Endothelial cell of umbilical vein (primary cell): ENCODE results near the gene ASAH2. TPM values are rescaled to one million over a fixed set of nuclear protein-coding genes. Genes with fewer than 3 reads are reported as not detected.

Experiments used
- BruUV-seq: library from RNA; stranded (reverse); fragments of 400-500 nt; replicated peaks from 2 replicates; lab custom pipeline; 2021; lab: Mats Ljungman, UMichigan
- CTCF ChIA-PET: fragments of 300-600, 350-600 bp; sonication (Branson Sonifier 250); formaldehyde crosslinking; loops from one replicate; lab custom pipeline; 2021; ENCODE audit warnings: antibody characterized with exemption, inconsistent platforms; lab: Charles Lee
- POLR2A ChIA-PET: fragments of 300-600, 350-600 bp; sonication (Branson Sonifier 250); formaldehyde crosslinking; loops from one replicate; lab custom pipeline; 2021; ENCODE audit warnings: antibody characterized with exemption, inconsistent platforms; lab: Charles Lee
- DNase-seq: peaks from one replicate; pipeline ENCODE4 v3.0.0-alpha.2; 2011; ENCODE audit warnings: low read depth, low spot score
- FAIRE-seq: peaks from 2 replicates; lab custom pipeline; 2011; peaks lifted over from hg19 to GRCh38; lab: Jason Lieb, UNC
- H2AFZ ChIP-seq: 2 replicates; pipeline ENCODE4 v1.6.0; 2012; ENCODE audit warnings: low read depth, low read length, control low read depth, inconsistent platforms
- H3K27ac ChIP-seq: 2 replicates; pipeline ENCODE4 v1.5.1; 2011; ENCODE audit warnings: low read depth, mild to moderate bottlenecking, control low read depth, low read length, moderate library complexity; ENCODE audit not compliant: insufficient read depth
- H3K27me3 ChIP-seq, 2 experiments: 2 replicates each; pipeline versions ENCODE4 v1.6.0 to v1.6.1; 2011; ENCODE audit warnings: low read length in 2 of 2, mixed read lengths in 1 of 2; ENCODE audit not compliant: control insufficient read depth in 2 of 2, insufficient read depth in 2 of 2
- H3K36me3 ChIP-seq, 2 experiments: 2 replicates in 1 of 2; 3 replicates in 1 of 2; pipeline ENCODE4 v1.5.1; 2011; ENCODE audit warnings: low read length in 2 of 2, mild to moderate bottlenecking in 1 of 2, moderate library complexity in 1 of 2; ENCODE audit not compliant: control insufficient read depth in 2 of 2, insufficient read depth in 2 of 2; ENCODE audit errors: extremely low read depth in 1 of 2
- H3K4me1 ChIP-seq: 3 replicates; pipeline ENCODE4 v1.5.1; 2011; ENCODE audit warnings: mild to moderate bottlenecking, low read length; ENCODE audit not compliant: control insufficient read depth, insufficient read depth; ENCODE audit errors: extremely low read depth
- H3K4me2 ChIP-seq: 2 replicates; pipeline ENCODE4 v1.6.1; 2011; ENCODE audit warnings: low read length, control low read depth, mixed read lengths; ENCODE audit not compliant: insufficient read depth
- H3K4me3 ChIP-seq, 3 experiments: fragments of 200-600 bp in 1 of 3; sonication (generic), shearing (Covaris generic) in 1 of 3; replicated peaks in 1 of 3; 2 replicates each; pipeline ENCODE4 v1.5.1; 2011 to 2016; ENCODE audit warnings: control low read depth in 3 of 3, low read length in 3 of 3, mild to moderate bottlenecking in 2 of 3, inconsistent platforms in 1 of 3, low read depth in 1 of 3, moderate library complexity in 1 of 3; ENCODE audit not compliant: insufficient read depth in 1 of 3
- H3K79me2 ChIP-seq: 2 replicates; pipeline ENCODE4 v1.6.0; 2012; ENCODE audit warnings: low read length, inconsistent platforms; ENCODE audit not compliant: control insufficient read depth, insufficient read depth
- H3K9ac ChIP-seq: replicated peaks from 2 replicates; pipeline ENCODE3; 2011; ENCODE audit warnings: low read length, control low read depth; ENCODE audit not compliant: insufficient read depth; ENCODE audit errors: extremely low read depth
- H3K9me1 ChIP-seq: replicated peaks from 3 replicates; pipeline ENCODE4 v1.6.0; 2011; ENCODE audit warnings: mild to moderate bottlenecking, low read length; ENCODE audit not compliant: control insufficient read depth, insufficient read depth; ENCODE audit errors: extremely low read depth
- H3K9me3 ChIP-seq: replicated peaks from 2 replicates; pipeline ENCODE4 v1.5.1; 2012; ENCODE audit warnings: low read length, inconsistent platforms; ENCODE audit not compliant: control insufficient read depth, insufficient read depth
- H4K20me1 ChIP-seq: replicated peaks from 2 replicates; pipeline ENCODE3; 2011; ENCODE audit warnings: mild to moderate bottlenecking, low read length; ENCODE audit not compliant: control insufficient read depth, insufficient read depth; ENCODE audit errors: extremely low read depth
- EZH2 ChIP-seq: IDR thresholded peaks from 2 replicates; pipeline ENCODE4 v1.6.1; 2012; ENCODE audit warnings: borderline replicate concordance, low read depth, mild to moderate bottlenecking, moderate library complexity, low read length, inconsistent platforms; ENCODE audit not compliant: severe bottlenecking
- FOS ChIP-seq: IDR thresholded peaks from 2 replicates; pipeline ENCODE4 v1.6.1; 2011; ENCODE audit warnings: mild to moderate bottlenecking, low read length, moderate library complexity, borderline replicate concordance; ENCODE audit not compliant: insufficient read depth
- GATA2 ChIP-seq: IDR thresholded peaks from 2 replicates; pipeline ENCODE4 v1.7.0; 2011; ENCODE audit warnings: low read depth, mild to moderate bottlenecking, moderate library complexity, mixed read lengths, low read length; ENCODE audit not compliant: insufficient read length, insufficient read depth
- JUN ChIP-seq: IDR thresholded peaks from 2 replicates; pipeline ENCODE4 v1.6.1; 2011; ENCODE audit warnings: borderline replicate concordance, low read depth; ENCODE audit not compliant: insufficient read length, insufficient read depth
- MYC ChIP-seq: IDR thresholded peaks from one replicate; pipeline ENCODE4 v1.6.1; 2011; ENCODE audit warnings: mild to moderate bottlenecking, low read depth, low read length
- POLR2A ChIP-seq: IDR thresholded peaks from 2 replicates; pipeline ENCODE4 v1.6.1; 2012; ENCODE audit warnings: low read depth, mild to moderate bottlenecking, control low read depth, low read length
- POLR2AphosphoS5 ChIP-seq: IDR thresholded peaks from 2 replicates; pipeline ENCODE4 v1.6.1; 2012; ENCODE audit warnings: low read depth, mild to moderate bottlenecking, control low read depth, low read length, moderate library complexity; ENCODE audit not compliant: insufficient read depth
- dilution Hi-C: fragments of 300-500 bp; cut with MboI; formaldehyde crosslinking; loops from one replicate; pipeline ENCODE4 v1.15.0; 2019; ENCODE audit warnings: low sequenced_read_pairs; ENCODE audit not compliant: extremely low pct_ligation_motif_present
- intact Hi-C: fragments of 100-400 bp; cut with micrococcal nuclease; formaldehyde crosslinking; loops from one replicate; pipeline ENCODE4 v1.10.0; 2022
- polyA plus RNA-seq, 4 experiments: library from polyadenylated mRNA; depleted of rRNA in 3 of 4; stranded (reverse) in 3 of 4; unstranded in 1 of 4; fragments of >200 nt; gene quantifications; 2 replicates each; pipeline versions ENCODE4 v1.2.1 to v1.2.3, GENCODE V29; 2011 to 2012; ENCODE audit warnings: missing spikeins in 1 of 4
- total RNA-seq: library from RNA; stranded (reverse); gene quantifications from 2 replicates; pipeline ENCODE4 v1.2.3, GENCODE V29; 2021
- TF ChIP-seq, protein P1 (sequence below), 2 donors: IDR thresholded peaks; 1 replicate in 1 of 2; 2 replicates in 1 of 2; pipeline ENCODE4 v1.5.1; 2011; ENCODE audit warnings: low read length in 2 of 2, mild to moderate bottlenecking in 2 of 2, moderate library complexity in 2 of 2, control low read depth in 1 of 2, inconsistent platforms in 1 of 2, low read depth in 1 of 2; ENCODE audit not compliant: insufficient read depth in 1 of 2; ENCODE audit errors: extremely low read depth in 1 of 2
- TF ChIP-seq, protein P2 (sequence below): IDR thresholded peaks from 2 replicates; pipeline ENCODE4 v1.6.1; 2011; ENCODE audit not compliant: insufficient read depth, insufficient read length

The ASAH2 gene
- total and polyA plus RNA-seq, 2 donors (not counting 3 experiments of a cell fraction or from before 2014, with no cell fraction given), result 0.23 to 1.1 TPM

DNA sequence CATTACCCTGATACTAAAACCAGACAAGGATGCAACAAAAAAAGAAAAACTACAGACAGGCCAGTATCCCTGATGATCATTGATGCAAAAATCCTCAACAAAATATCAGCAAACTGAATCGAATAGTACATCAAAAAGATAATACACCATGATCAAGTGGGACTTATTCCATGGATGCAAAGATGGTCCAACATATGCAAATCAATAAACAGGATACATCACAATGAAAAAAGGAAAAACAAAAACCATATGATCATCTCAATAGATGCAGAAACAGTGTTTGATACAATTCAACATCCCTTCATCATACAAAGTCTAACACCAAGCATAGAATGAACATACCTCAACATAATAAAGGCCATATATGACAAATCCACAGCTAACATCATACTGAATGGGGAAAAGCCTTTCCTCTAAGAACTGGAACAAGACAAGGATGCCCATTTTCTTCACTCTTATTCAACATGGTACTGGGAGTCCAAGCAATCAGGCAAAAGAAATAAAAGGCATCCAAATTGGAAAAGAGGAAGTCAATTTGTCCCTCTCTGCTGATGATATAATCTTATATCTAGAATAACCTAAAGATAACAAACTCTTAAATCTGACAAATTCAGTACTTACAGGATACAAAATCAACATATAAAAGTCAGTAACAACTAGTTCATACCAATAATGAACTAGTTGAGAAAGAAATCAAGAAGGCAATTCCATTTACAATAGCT is 48.8 kb upstream of the ASAH2 start:
- no TSS peak for BruUV-seq
- Histone ChIP-seq H3K9me1 (no peaks in the 10 kb centered on the region), H3K36me3 (no peaks in the 10 kb centered on the region), H4K20me1 (no peaks in the 10 kb centered on the region), H3K4me1 (no peaks in the 10 kb centered on the region), H3K9ac (no peak overlapping the region), H3K9me3 (no peaks in the 10 kb centered on the region), H3K27ac (no peak overlapping the region), H3K79me2 (no peaks in the 10 kb centered on the region), H3K4me2 (no peak overlapping the region), H3K4me3 (no peak overlapping the region), H2AFZ (no peak overlapping the region), H3K27me3 (no peaks in the 10 kb centered on the region)
- FAIRE-seq (no peak), DNase-seq (no peak)
- ChIA-PET CTCF (interaction anchor here (1.3 kb wide), 1 partner anchor 26 kb away, joined by 3 read pairs; no protein-coding TSS in a partner anchor), POLR2A (no interaction called here)
- TF ChIP-seq POLR2A, result no peak
- TF ChIP-seq, protein P1, sequence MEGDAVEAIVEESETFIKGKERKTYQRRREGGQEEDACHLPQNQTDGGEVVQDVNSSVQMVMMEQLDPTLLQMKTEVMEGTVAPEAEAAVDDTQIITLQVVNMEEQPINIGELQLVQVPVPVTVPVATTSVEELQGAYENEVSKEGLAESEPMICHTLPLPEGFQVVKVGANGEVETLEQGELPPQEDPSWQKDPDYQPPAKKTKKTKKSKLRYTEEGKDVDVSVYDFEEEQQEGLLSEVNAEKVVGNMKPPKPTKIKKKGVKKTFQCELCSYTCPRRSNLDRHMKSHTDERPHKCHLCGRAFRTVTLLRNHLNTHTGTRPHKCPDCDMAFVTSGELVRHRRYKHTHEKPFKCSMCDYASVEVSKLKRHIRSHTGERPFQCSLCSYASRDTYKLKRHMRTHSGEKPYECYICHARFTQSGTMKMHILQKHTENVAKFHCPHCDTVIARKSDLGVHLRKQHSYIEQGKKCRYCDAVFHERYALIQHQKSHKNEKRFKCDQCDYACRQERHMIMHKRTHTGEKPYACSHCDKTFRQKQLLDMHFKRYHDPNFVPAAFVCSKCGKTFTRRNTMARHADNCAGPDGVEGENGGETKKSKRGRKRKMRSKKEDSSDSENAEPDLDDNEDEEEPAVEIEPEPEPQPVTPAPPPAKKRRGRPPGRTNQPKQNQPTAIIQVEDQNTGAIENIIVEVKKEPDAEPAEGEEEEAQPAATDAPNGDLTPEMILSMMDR (IDR thresholded peaks at IDR 0.05; ENCODE audit: extremely low read depth in 1 of 2, insufficient read depth in 1 of 2, low read depth in 1 of 2, low read length in 2 of 2), result no peak
- no peak for TF ChIP-seq EZH2
- TF ChIP-seq GATA2, result no peak
- TF ChIP-seq JUN, result no peak
- TF ChIP-seq POLR2AphosphoS5, result no peak
- TF ChIP-seq FOS, result no peak
- TF ChIP-seq, protein P2, sequence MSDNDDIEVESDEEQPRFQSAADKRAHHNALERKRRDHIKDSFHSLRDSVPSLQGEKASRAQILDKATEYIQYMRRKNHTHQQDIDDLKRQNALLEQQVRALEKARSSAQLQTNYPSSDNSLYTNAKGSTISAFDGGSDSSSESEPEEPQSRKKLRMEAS, result no peak
- TF ChIP-seq MYC, result no peak
- intact Hi-C loops (no loop called here), dilution Hi-C loops (no loop called here)
